Glomerular visceral epithelial cell (primary cell): ENCODE results near the gene POLR1G.
A peak's percentile ranks its signal among the peaks of the same experiment; 100 is the strongest.

Experiments
- DNase-seq: peaks from one replicate; pipeline ENCODE4 v3.0.0-alpha.2; 2016; ENCODE audit errors: extremely low spot score

Gene POLR1G

DNA sequence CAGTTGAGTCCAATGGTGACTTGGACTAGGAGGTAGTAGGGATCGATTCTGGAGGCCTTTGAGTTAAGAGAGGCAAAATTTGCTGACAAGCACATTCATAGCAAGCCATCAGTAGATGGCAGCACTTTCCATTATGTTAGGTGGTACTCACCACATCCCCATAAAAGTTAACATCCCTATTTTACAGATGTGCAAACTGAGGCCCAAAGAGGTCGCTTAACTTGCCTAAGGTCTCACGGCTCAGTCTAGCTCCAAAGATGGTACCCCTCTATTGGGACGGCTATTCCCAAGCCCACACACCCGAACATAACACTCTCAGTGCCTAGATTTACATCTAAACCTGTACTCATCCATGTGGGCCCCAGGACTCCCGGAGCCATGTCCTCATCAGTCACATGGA, 39.9 kb downstream of the POLR1G start:
- DNase-seq, result peak; percentile 48

DNA sequence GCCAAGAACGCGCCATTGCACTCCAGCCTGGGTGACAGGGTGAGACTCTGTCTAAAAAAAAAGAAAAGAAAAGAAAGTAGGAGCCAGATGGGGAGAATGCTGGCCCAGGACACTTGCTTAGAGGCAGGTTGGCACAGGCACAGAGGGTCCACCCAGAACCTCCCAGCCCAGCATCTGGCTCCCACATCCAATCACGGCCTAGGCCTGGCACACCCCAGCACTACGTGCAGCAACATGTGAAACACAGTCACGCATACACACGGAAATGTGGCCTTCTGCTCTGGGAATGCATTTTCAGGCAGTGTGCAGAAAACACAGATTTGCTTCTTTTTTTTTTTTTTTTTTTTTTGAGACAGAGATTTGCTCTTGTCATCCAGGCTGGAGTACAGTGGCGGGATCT, 40.5 kb downstream of the POLR1G start:
- no peak for DNase-seq

- no peak for DNase-seq
Measured at GRCh38 chr19:45448425-45448756, 41.9 kb downstream of the POLR1G start.

DNA sequence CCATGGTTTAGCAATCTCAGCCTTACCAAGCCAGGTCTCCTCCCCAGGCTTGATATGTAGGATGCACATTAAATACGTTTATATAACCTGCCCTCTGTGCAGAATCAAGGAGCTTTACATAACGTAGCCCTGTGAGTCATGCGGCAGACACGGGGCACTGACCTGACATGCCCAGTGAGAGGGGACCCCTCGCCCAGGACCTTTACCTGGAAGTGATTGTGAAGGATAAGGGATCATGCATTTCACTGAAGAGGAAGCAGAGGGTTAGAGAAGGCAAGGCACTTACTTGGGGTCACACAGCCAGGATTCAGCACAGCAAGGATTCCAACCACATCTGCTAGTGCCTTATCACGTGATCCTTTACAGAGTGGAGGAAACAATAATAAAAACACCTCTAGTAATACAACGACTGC, 42.4 kb downstream of the POLR1G start:
- no peak for DNase-seq

GRCh38 chr19:45450012-45450333, 43.5 kb downstream of the POLR1G start:
- no peak for DNase-seq

DNA sequence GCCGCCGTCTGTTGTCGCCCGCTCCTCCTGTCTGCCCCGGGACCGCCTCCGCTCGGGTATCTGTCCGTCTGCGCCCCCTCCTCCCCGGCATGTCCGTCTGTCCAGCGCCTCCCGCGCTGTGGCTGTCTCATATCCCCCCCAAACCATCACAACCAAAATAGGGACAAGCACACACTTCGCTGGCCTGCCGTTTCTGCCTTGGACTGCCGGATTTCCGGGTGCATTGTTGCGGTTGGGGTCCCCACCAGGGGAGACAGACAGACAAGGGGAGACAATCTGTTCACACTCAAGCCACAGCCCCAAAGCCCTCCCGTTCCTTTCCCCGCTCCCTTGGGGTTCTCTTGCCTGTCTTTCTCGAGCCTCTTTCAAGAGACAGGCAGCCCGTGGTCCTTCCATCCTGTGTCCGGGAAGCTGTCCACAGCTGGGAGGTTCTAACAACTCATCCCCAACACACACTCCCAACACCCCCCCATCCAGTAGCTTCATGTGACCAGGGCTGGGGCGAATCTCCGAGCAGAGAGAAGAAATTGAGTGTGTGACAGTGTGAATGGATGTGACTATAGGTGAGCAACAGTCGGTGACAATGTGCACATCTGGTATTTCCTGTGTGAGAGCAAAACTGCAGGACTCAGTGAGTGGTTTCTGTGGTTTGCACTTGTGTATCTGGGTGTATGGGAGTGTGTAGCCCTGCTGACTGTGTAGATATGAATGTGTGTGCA, 44.8 kb downstream of the POLR1G start:
- DNase-seq, result peak; percentile 66

DNA sequence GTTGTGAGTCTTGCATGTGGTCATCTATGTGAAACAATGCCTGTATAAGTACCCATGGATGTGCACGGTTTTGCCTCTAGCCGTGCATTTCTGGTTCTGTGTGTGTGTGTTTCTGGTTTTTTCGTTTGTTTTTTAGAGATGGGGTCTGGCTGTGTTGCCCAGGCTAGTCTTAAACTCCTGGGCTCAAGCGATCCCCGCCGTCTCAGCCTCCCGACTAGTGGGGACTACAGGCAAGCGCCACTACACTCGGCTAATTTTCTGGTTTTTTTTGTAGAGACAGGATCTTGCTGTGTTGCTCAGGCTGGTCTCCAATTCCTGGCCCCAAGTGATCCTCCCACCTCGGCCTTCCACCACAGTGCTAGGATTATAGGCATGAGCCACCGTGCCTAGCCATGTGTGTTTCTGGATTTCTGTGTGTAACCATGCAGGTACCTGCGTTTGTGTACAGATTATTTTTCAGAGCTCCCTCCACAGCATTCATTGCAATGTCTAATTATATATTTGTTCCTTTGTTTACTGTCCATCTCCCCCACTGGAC, 45.5 kb downstream of the POLR1G start:
- DNase-seq, result no peak

DNA sequence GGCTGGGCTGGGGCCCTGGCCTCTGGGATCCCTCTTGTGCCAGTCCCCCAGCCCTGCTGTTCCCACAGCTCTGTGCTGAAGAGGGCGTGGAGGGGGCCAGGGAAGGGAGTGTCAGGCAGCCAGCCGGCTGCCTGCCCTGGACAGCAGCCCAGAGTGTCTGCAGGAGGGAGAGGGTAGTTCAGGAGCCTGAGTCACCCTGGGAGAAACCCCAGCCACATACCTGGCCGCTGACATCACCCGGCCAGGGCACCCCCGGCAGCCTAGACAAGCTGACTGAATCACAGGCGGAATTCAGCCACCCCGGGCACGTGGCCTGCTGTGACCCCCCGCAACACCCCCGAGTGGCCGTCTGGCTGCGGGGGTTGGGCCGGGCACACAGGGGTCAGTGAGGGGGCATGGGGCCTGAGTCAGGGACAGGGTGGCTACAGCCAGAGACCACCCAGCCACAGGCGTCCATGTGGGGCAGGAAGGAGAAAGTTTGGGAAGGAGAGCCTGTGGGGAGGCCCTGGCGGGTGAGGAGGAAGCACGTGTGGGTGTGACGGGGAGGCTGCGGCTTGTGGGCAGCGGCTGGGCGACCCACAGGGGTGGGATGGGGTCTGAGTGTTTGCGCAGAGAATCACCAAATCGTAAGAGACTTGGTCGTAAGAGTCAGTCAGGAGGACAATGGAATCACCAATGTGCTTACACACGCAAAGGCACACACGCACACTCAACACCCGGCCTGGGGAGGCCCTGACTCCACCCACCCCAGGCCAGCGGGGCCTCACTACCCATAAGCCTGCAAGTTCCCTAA, 49.5 kb downstream of the POLR1G start:
- DNase-seq, result peak; percentile 100

- no peak for DNase-seq
Measured at GRCh38 chr19:45456500-45456815, 50.0 kb downstream of the POLR1G start.

DNA sequence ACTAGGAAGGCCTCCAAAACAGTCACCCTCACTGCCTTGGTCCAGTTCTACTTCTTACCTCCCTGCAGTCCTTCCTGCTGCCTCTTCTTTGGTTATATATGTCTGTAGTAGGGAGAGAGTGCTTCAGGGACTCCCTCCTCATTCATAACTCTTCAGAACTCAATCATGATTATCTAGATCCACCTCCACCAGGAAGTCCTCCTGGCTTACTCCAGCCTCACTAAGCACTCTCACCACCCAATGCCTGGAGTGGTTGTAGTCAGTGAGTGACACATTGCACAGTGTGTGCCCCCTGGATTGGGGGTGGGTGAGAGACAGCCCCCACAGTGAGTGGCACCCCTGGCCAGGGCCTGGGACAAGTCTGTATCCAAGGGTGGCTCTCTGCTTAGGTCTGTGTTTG, 51.3 kb downstream of the POLR1G start:
- no peak for DNase-seq
